ENCODE measurements around the gene CCL28. TPM values are rescaled to one million over a fixed set of nuclear protein-coding genes. Genes with fewer than 3 reads are reported as not detected.

The CCL28 gene
- total RNA-seq, 1 experiment from 2014 or later: 2.2 TPM

- Histone ChIP-seq H3K9me2 (ENCODE audit: insufficient read depth) (no peaks in the 10 kb centered on the region), H3K27me3 (ENCODE audit: insufficient read depth, low read depth) (no peaks in the 10 kb centered on the region), H3K9me3 (ENCODE audit: insufficient read depth, low read depth) (peaks cover 36% of the 10 kb centered on the region), H3K36me3 (ENCODE audit: low read depth) (no peaks in the 10 kb centered on the region), H3K79me2 (ENCODE audit: low read depth) (no peaks in the 10 kb centered on the region), H3K4me2 (no peak overlapping the region), H3K27ac (no peak overlapping the region), H3F3A (ENCODE audit: insufficient read depth, low read depth) (peaks cover 21% of the 10 kb centered on the region), H4K20me1 (ENCODE audit: insufficient read depth) (no peaks in the 10 kb centered on the region), H2AFZ (no peak overlapping the region), H3K4me3 (no peak overlapping the region), H3K4me1 (replicated peaks; ENCODE audit: insufficient read depth) (peaks cover 20% of the 10 kb centered on the region)
- intact Hi-C loops (cut with micrococcal nuclease; ENCODE audit: unreplicated experiment): no loop called here
- CTCF ChIA-PET: interaction anchor here (0.5 kb wide), 1 partner anchor 47 kb away, joined by 3 read pairs; no protein-coding TSS in a partner anchor
- POLR2A ChIA-PET (ENCODE audit: unreplicated experiment): no interaction called here
- TF ChIP-seq EZH2 (IDR thresholded peaks at IDR 0.05; ENCODE audit: low read depth): no peak
- TF ChIP-seq CTCF (conservative IDR thresholded peaks at IDR 0.05): no peak
- no peak for DNase-seq
- no TSS peak for BruUV-seq (replicated peaks)
These were observed 25.0 kb upstream of the CCL28 start for GRCh38 chr5:43437062-43437660.

GRCh38 chr5:43433382-43433781 is 21.2 kb upstream of the CCL28 start:
- POLR2A ChIA-PET (ENCODE audit: unreplicated experiment): no interaction called here
- no peak overlapping the region for H2AFZ ChIP-seq

More at GRCh38 chr5:43433382-43433781, 21.2 kb upstream of the CCL28 start:
- H3K36me3 ChIP-seq (ENCODE audit: low read depth): no peaks in the 10 kb centered on the region
- intact Hi-C loops (cut with micrococcal nuclease; ENCODE audit: unreplicated experiment): loop anchor here (2.0 to 5.0 kb wide), 4 partner anchors 37 to 311 kb away; partner anchors contain the start of genes HMGCS1, PAIP1 and ZNF131
- BruUV-seq (replicated peaks): no TSS peak
- H3K27ac ChIP-seq: peak overlapping the region; percentile 69; the same call in 1 of the 2 replicates
- H3K4me3 ChIP-seq: no peak overlapping the region
- CTCF ChIA-PET: no interaction called here
- peaks cover 6% of the 10 kb centered on the region; the same call in 1 of the 2 replicates for H3K9me3 ChIP-seq (ENCODE audit: insufficient read depth, low read depth)
- no peak for DNase-seq
- peak overlapping the region; percentile 37 for H3K4me2 ChIP-seq
- TF ChIP-seq EZH2 (IDR thresholded peaks at IDR 0.05; ENCODE audit: low read depth) (no peak), CTCF (conservative IDR thresholded peaks at IDR 0.05) (no peak)
- peaks cover 39% of the 10 kb centered on the region for H3K4me1 ChIP-seq (replicated peaks; ENCODE audit: insufficient read depth)
- no peaks in the 10 kb centered on the region for H3K79me2 ChIP-seq (ENCODE audit: low read depth)
- no peaks in the 10 kb centered on the region for H3K9me2 ChIP-seq (ENCODE audit: insufficient read depth)
- H3K27me3 ChIP-seq (ENCODE audit: insufficient read depth, low read depth): no peaks in the 10 kb centered on the region
- H3F3A ChIP-seq (ENCODE audit: insufficient read depth, low read depth): peaks cover 29% of the 10 kb centered on the region
- no peaks in the 10 kb centered on the region for H4K20me1 ChIP-seq (ENCODE audit: insufficient read depth)
